ENCODE data around the gene CDH4.

GRCh38 chr20:61735503-61735785 lies 483.4 kb downstream of the CDH4 start:
- no peak for TF ChIP-seq POLR2A (IDR thresholded peaks at IDR 0.05; ENCODE audit: low read length)
- no peak for TF ChIP-seq GATA1 (IDR thresholded peaks at IDR 0.05; ENCODE audit: low read depth, low read length)
